HepG2 (cell line): ENCODE data around the gene TOM1L2. TPM values are rescaled to one million over a fixed set of nuclear protein-coding genes. Genes with fewer than 3 reads are reported as not detected.

Experiments used
- ATAC-seq: fragments of 200-7000 bp; cut with Tn5 transposase; 3 replicates; pipeline ENCODE4 v1.9.1; 2020; ENCODE audit warnings: mild to moderate bottlenecking, moderate library complexity
- BruUV-seq: library from RNA; stranded (reverse); fragments of 400-500 nt; replicated peaks from 2 replicates; lab custom pipeline; 2021; lab: Mats Ljungman, UMichigan
- CTCF ChIA-PET: fragments of 300-600 bp; formaldehyde crosslinking; extraction: SDS; loops from one replicate; lab custom pipeline; 2021; ENCODE audit warnings: low total read pairs, inconsistent platforms, low intra/inter-chr PET ratio; lab: Yijun Ruan, JAX
- POLR2A ChIA-PET: fragments of 350-600 bp; sonication (Branson Sonifier 250); formaldehyde crosslinking; loops from one replicate; lab custom pipeline; 2020; ENCODE audit warnings: antibody characterized with exemption, inconsistent platforms; lab: Yijun Ruan, JAX
- DNase-seq: peaks from one replicate; pipeline ENCODE4 v3.0.0-alpha.2; 2015; ENCODE audit warnings: low spot score
- FAIRE-seq: peaks from 3 replicates; lab custom pipeline; 2011; peaks lifted over from hg19 to GRCh38; lab: Jason Lieb, UNC
- H2AFZ ChIP-seq: one replicate; pipeline ENCODE4 v1.6.1; 2011; ENCODE audit warnings: low read length, inconsistent platforms
- H3K27ac ChIP-seq: fragments of 300-600 bp; 3 replicates; pipeline ENCODE4 v1.8.0; 2011; ENCODE audit warnings: mixed run types, mild to moderate bottlenecking, mixed read lengths, low read length, inconsistent platforms; ENCODE audit not compliant: insufficient read depth; ENCODE audit errors: extremely low read length
- H3K27me3 ChIP-seq, 2 experiments: fragments of 200-600 bp in 1 of 2; 2 replicates in 1 of 2; 3 replicates in 1 of 2; pipeline versions ENCODE4 v1.6.0 to v1.8.0; 2011; ENCODE audit warnings: low read length in 2 of 2, mild to moderate bottlenecking in 2 of 2, moderate library complexity in 2 of 2, inconsistent platforms in 1 of 2; ENCODE audit not compliant: insufficient read depth in 2 of 2, control insufficient read depth in 1 of 2
- H3K36me3 ChIP-seq, 2 experiments: fragments of 200-600 bp in 1 of 2; replicated peaks in 1 of 2; 2 replicates in 1 of 2; 3 replicates in 1 of 2; pipeline versions ENCODE4 v1.5.1 to v1.8.0; 2011; ENCODE audit warnings: low read length in 2 of 2, inconsistent platforms in 1 of 2; ENCODE audit not compliant: insufficient read depth in 2 of 2, control insufficient read depth in 1 of 2
- H3K4me1 ChIP-seq: 2 replicates; pipeline ENCODE4 v1.5.1; 2012; ENCODE audit warnings: low read length, inconsistent platforms; ENCODE audit not compliant: insufficient read depth
- H3K4me2 ChIP-seq: 2 replicates; pipeline ENCODE4 v1.6.0; 2011; ENCODE audit warnings: low read depth, low read length, inconsistent platforms
- H3K4me3 ChIP-seq, 3 experiments: fragments of 200-600 bp in 1 of 3; sonication (generic), shearing (Covaris generic) in 1 of 3; replicated peaks in 1 of 3; 2 replicates each; pipeline ENCODE4 v1.5.1; 2011 to 2016; ENCODE audit warnings: low read length in 3 of 3, inconsistent platforms in 2 of 3, low read depth in 2 of 3, mild to moderate bottlenecking in 2 of 3, control low read depth in 1 of 3, mixed read lengths in 1 of 3; ENCODE audit not compliant: insufficient read depth in 1 of 3
- H3K79me2 ChIP-seq: one replicate; pipeline ENCODE4 v1.6.1; 2011; ENCODE audit warnings: low read length, inconsistent platforms; ENCODE audit not compliant: insufficient read depth
- H3K9ac ChIP-seq: 2 replicates; pipeline ENCODE4 v1.6.0; 2011; ENCODE audit warnings: mild to moderate bottlenecking, low read depth, low read length, inconsistent platforms; ENCODE audit not compliant: insufficient read depth
- H3K9me3 ChIP-seq: 2 replicates; pipeline ENCODE4 v1.5.1; 2012; ENCODE audit warnings: mild to moderate bottlenecking, low read length
- H4K20me1 ChIP-seq: 2 replicates; pipeline ENCODE4 v1.6.0; 2011; ENCODE audit warnings: inconsistent platforms, mild to moderate bottlenecking, low read length, moderate library complexity; ENCODE audit not compliant: insufficient read depth
- ARID3A ChIP-seq: IDR thresholded peaks from 2 replicates; pipeline ENCODE4 v1.6.1; 2012; ENCODE audit warnings: low read depth, low read length, improper control_type of control experiment
- GATA4 ChIP-seq: sonication (generic); IDR thresholded peaks from 2 replicates; pipeline ENCODE4 v1.6.1; 2016; ENCODE audit warnings: antibody characterized with exemption, low read depth, borderline replicate concordance
- HIC2 ChIP-seq: sonication (generic); formaldehyde crosslinking; IDR thresholded peaks from 2 replicates; pipeline ENCODE4 v1.9.0; 2022; ENCODE audit warnings: low read depth, missing genetic modification reagents
- KLF12 ChIP-seq: sonication (generic); formaldehyde crosslinking; IDR thresholded peaks from 2 replicates; pipeline ENCODE4 v1.4.0; 2020; ENCODE audit warnings: missing genetic modification reagents, borderline replicate concordance
- MEIS1 ChIP-seq: sonication (generic); formaldehyde crosslinking; IDR thresholded peaks from 2 replicates; pipeline ENCODE4 v1.9.0; 2021; ENCODE audit warnings: mild to moderate bottlenecking, missing genetic modification reagents, moderate library complexity, borderline replicate concordance
- NCOA1 ChIP-seq: sonication (generic); formaldehyde crosslinking; IDR thresholded peaks from 2 replicates; pipeline ENCODE4 v1.9.0; 2021; ENCODE audit warnings: missing genetic modification reagents
- NFIC ChIP-seq: IDR thresholded peaks from 2 replicates; pipeline ENCODE4 v1.6.1; 2012; ENCODE audit warnings: mild to moderate bottlenecking, low read length, inconsistent platforms
- SNAI1 ChIP-seq: sonication (generic); formaldehyde crosslinking; IDR thresholded peaks from 2 replicates; pipeline ENCODE4 v1.5.0; 2020; ENCODE audit warnings: mild to moderate bottlenecking, missing genetic modification reagents, borderline replicate concordance
- TBL1XR1 ChIP-seq: fragments of 150-350 bp; IDR thresholded peaks from 2 replicates; pipeline ENCODE4 v1.6.1; 2014; ENCODE audit warnings: borderline replicate concordance, low read length; ENCODE audit not compliant: partially characterized antibody
- ZNF329 ChIP-seq: sonication (generic); formaldehyde crosslinking; IDR thresholded peaks from 2 replicates; pipeline ENCODE4 v1.9.0; 2021; ENCODE audit warnings: low read depth, mild to moderate bottlenecking, missing genetic modification reagents
- ZNF816 ChIP-seq: sonication (generic); formaldehyde crosslinking; IDR thresholded peaks from 2 replicates; pipeline ENCODE4 v1.8.0; 2022; ENCODE audit warnings: missing genetic modification reagents, mild to moderate bottlenecking, borderline replicate concordance
- ZNF891 ChIP-seq: sonication (generic); formaldehyde crosslinking; IDR thresholded peaks from 2 replicates; pipeline ENCODE4 v1.5.0; 2020; ENCODE audit warnings: mild to moderate bottlenecking, missing genetic modification reagents
- ZSCAN30 ChIP-seq: sonication (generic); formaldehyde crosslinking; IDR thresholded peaks from 2 replicates; pipeline ENCODE4 v1.5.0; 2020; ENCODE audit warnings: mild to moderate bottlenecking, missing genetic modification reagents
- WGBS: methylation state at CpG from one replicate; pipeline ENCODE4 v1.1.6; 2017; ENCODE audit warnings: low lambda C conversion rate; 5-methylcytosine and 5-hydroxymethylcytosine counted together
- in situ Hi-C: cut with HindIII; loops from 2 replicates; pipeline ENCODE4 v1.10.0; 2017; ENCODE audit warnings: low pct_unique_long_range_greater_than_20kb; ENCODE audit not compliant: extremely low pct_ligation_motif_present
- intact Hi-C: fragments of 100-400 bp; cut with micrococcal nuclease; formaldehyde crosslinking; loops from one replicate; pipeline ENCODE4 v1.10.0; 2022; ENCODE audit not compliant: unreplicated experiment
- polyA plus RNA-seq, 8 experiments: library from polyadenylated mRNA; depleted of rRNA in 3 of 8; stranded (reverse) in 7 of 8; unstranded in 1 of 8; fragments of >200 nt; fragmentation: Illumina TruSeq in 4 of 8; extraction: Trizol in 4 of 8; gene quantifications; 2 replicates each; pipeline versions ENCODE4 v1.2.1 to v1.2.3, GENCODE V29; 2011 to 2016; ENCODE audit warnings: low read depth in 4 of 8, missing spikeins in 1 of 8, mixed read lengths in 1 of 8; ENCODE audit not compliant: insufficient read depth in 1 of 8
- total RNA-seq, 5 experiments: library from RNA; depleted of rRNA; stranded (reverse); fragments of >200 nt; fragmentation: Illumina TruSeq; extraction: Trizol; gene quantifications; 2 replicates each; pipeline ENCODE4 v1.2.3, GENCODE V29; 2016; ENCODE audit warnings: low read depth in 1 of 5
- TF ChIP-seq, protein P1 (sequence below): sonication (generic); formaldehyde crosslinking; IDR thresholded peaks from 2 replicates; pipeline ENCODE4 v1.9.0; 2021; ENCODE audit warnings: mild to moderate bottlenecking, missing genetic modification reagents

The TOM1L2 gene
- total and polyA plus RNA-seq, 2 of the 13 experiments (the other 11 are each of a cell fraction or from before 2014, with no cell fraction given), result 4.7 to 7.4 TPM

- Histone ChIP-seq H3K4me2 (no peak overlapping the region), H3K36me3 (no peaks in the 10 kb centered on the region), H3K9ac (no peak overlapping the region), H3K79me2 (no peaks in the 10 kb centered on the region), H2AFZ (no peak overlapping the region), H3K4me1 (peaks cover 9% of the 10 kb centered on the region), H3K27ac (no peak overlapping the region), H3K27me3 (no peaks in the 10 kb centered on the region), H3K9me3 (no peaks in the 10 kb centered on the region), H4K20me1 (no peaks in the 10 kb centered on the region), H3K4me3 (no peak overlapping the region)
- POLR2A ChIA-PET, result no interaction called here
- BruUV-seq, result no TSS peak
- WGBS, result 84% methylated on average over 9 of the region's 9 CpGs
- ATAC-seq (no peak), DNase-seq (no peak), FAIRE-seq (no peak)
- in situ Hi-C loops, result no loop called here
- intact Hi-C loops, result no loop called here
- CTCF ChIA-PET, result no interaction called here
- no peak for TF ChIP-seq GATA4
- no peak for TF ChIP-seq ZNF329
- no peak for TF ChIP-seq NFIC
- TF ChIP-seq, protein P1, sequence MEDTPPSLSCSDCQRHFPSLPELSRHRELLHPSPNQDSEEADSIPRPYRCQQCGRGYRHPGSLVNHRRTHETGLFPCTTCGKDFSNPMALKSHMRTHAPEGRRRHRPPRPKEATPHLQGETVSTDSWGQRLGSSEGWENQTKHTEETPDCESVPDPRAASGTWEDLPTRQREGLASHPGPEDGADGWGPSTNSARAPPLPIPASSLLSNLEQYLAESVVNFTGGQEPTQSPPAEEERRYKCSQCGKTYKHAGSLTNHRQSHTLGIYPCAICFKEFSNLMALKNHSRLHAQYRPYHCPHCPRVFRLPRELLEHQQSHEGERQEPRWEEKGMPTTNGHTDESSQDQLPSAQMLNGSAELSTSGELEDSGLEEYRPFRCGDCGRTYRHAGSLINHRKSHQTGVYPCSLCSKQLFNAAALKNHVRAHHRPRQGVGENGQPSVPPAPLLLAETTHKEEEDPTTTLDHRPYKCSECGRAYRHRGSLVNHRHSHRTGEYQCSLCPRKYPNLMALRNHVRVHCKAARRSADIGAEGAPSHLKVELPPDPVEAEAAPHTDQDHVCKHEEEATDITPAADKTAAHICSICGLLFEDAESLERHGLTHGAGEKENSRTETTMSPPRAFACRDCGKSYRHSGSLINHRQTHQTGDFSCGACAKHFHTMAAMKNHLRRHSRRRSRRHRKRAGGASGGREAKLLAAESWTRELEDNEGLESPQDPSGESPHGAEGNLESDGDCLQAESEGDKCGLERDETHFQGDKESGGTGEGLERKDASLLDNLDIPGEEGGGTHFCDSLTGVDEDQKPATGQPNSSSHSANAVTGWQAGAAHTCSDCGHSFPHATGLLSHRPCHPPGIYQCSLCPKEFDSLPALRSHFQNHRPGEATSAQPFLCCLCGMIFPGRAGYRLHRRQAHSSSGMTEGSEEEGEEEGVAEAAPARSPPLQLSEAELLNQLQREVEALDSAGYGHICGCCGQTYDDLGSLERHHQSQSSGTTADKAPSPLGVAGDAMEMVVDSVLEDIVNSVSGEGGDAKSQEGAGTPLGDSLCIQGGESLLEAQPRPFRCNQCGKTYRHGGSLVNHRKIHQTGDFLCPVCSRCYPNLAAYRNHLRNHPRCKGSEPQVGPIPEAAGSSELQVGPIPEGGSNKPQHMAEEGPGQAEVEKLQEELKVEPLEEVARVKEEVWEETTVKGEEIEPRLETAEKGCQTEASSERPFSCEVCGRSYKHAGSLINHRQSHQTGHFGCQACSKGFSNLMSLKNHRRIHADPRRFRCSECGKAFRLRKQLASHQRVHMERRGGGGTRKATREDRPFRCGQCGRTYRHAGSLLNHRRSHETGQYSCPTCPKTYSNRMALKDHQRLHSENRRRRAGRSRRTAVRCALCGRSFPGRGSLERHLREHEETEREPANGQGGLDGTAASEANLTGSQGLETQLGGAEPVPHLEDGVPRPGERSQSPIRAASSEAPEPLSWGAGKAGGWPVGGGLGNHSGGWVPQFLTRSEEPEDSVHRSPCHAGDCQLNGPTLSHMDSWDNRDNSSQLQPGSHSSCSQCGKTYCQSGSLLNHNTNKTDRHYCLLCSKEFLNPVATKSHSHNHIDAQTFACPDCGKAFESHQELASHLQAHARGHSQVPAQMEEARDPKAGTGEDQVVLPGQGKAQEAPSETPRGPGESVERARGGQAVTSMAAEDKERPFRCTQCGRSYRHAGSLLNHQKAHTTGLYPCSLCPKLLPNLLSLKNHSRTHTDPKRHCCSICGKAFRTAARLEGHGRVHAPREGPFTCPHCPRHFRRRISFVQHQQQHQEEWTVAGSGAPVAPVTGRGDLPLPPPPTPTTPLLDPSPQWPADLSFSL (CRISPR knock-in tag), result no peak
- TF ChIP-seq MEIS1 (CRISPR knock-in tag), result no peak
- TF ChIP-seq NCOA1 (CRISPR knock-in tag), result no peak
- no peak for TF ChIP-seq ZSCAN30 (CRISPR knock-in tag)
- TF ChIP-seq ZNF891 (CRISPR knock-in tag), result no peak
- TF ChIP-seq ZNF816 (CRISPR knock-in tag), result no peak
- no peak for TF ChIP-seq ARID3A
- TF ChIP-seq TBL1XR1, result no peak
- no peak for TF ChIP-seq HIC2 (CRISPR knock-in tag)
- TF ChIP-seq KLF12 (CRISPR knock-in tag), result no peak
- TF ChIP-seq SNAI1 (CRISPR knock-in tag), result no peak
Observed at GRCh38 chr17:17872547-17873345, 99.5 kb downstream of the TOM1L2 start.
